Gastroesophageal sphincter (tissue), 4 donors: ENCODE data around the gene PITX1. TPM values are rescaled to one million over a fixed set of nuclear protein-coding genes. Genes with fewer than 3 reads are reported as not detected.

ENCODE experiments used
- ATAC-seq: fragments of 150-250 bp; one replicate; pipeline ENCODE4 v1.9.1; 2016; ENCODE audit warnings: mild to moderate bottlenecking, moderate library complexity
- H3K27ac ChIP-seq, 4 donors: fragments of 200-600 bp; sonication (generic) in 3 of 4; 1 replicate in 3 of 4; 2 replicates in 1 of 4; pipeline ENCODE4 v1.5.1; 2016 to 2019
- H3K27me3 ChIP-seq: fragments of 200-600 bp; sonication (generic); one replicate; pipeline ENCODE4 v1.5.1; 2019
- H3K36me3 ChIP-seq, 2 donors: fragments of 200-600 bp; sonication (generic); one replicate each; pipeline ENCODE4 v1.5.1; 2019; ENCODE audit warnings: control low read depth in 1 of 2
- H3K4me1 ChIP-seq, 3 donors: fragments of 200-600 bp; sonication (generic); 1 replicate in 2 of 3; 2 replicates in 1 of 3; pipeline ENCODE4 v1.5.1; 2016 to 2019; ENCODE audit warnings: control low read depth in 2 of 3
- H3K4me3 ChIP-seq, 2 donors: fragments of 200-600 bp; sonication (generic); one replicate each; pipeline ENCODE4 v1.5.1; 2019; ENCODE audit warnings: mild to moderate bottlenecking in 1 of 2, moderate library complexity in 1 of 2
- H3K9me3 ChIP-seq, 3 donors: fragments of 200-600 bp; sonication (generic); one replicate each; pipeline ENCODE4 v1.5.1; 2017 to 2019; ENCODE audit warnings: control low read depth in 2 of 3
- EP300 ChIP-seq: sonication (generic); formaldehyde crosslinking; IDR thresholded peaks from one replicate; pipeline ENCODE4 v1.6.1; 2017; ENCODE audit warnings: antibody characterized with exemption, mild to moderate bottlenecking
- POLR2A ChIP-seq, 2 donors: fragments of 450-650 bp; IDR thresholded peaks; one replicate each; pipeline ENCODE4 v1.6.1; 2017; ENCODE audit warnings: antibody characterized with exemption in 2 of 2, mild to moderate bottlenecking in 2 of 2, moderate library complexity in 1 of 2
- POLR2AphosphoS5 ChIP-seq: sonication (generic); formaldehyde crosslinking; IDR thresholded peaks from one replicate; pipeline ENCODE4 v1.6.1; 2017; ENCODE audit warnings: antibody characterized with exemption
- WGBS, 2 donors: methylation state at CpG; one replicate each; pipeline ENCODE4 v1.1.5; 2018; ENCODE audit warnings: low coverage in 1 of 2; 5-methylcytosine and 5-hydroxymethylcytosine counted together
- total RNA-seq, 4 donors: library from RNA; depleted of rRNA; stranded (reverse); fragments of >200 nt; gene quantifications; one replicate each; pipeline ENCODE4 v1.1.0, GENCODE V29; 2016
- TF ChIP-seq, protein P1 (sequence below), 4 experiments: fragments of 200-600 bp in 2 of 4; fragments of 450-650 bp in 2 of 4; sonication (generic) in 1 of 4; IDR thresholded peaks; one replicate each; pipeline ENCODE4 v1.5.1; 2017 to 2019; ENCODE audit warnings: antibody characterized with exemption in 4 of 4, mild to moderate bottlenecking in 2 of 4, moderate library complexity in 2 of 4

PITX1 gene
- total RNA-seq, 4 donors from 2014 or later, result 17.0 to 182 (median 79.6) TPM

DNA sequence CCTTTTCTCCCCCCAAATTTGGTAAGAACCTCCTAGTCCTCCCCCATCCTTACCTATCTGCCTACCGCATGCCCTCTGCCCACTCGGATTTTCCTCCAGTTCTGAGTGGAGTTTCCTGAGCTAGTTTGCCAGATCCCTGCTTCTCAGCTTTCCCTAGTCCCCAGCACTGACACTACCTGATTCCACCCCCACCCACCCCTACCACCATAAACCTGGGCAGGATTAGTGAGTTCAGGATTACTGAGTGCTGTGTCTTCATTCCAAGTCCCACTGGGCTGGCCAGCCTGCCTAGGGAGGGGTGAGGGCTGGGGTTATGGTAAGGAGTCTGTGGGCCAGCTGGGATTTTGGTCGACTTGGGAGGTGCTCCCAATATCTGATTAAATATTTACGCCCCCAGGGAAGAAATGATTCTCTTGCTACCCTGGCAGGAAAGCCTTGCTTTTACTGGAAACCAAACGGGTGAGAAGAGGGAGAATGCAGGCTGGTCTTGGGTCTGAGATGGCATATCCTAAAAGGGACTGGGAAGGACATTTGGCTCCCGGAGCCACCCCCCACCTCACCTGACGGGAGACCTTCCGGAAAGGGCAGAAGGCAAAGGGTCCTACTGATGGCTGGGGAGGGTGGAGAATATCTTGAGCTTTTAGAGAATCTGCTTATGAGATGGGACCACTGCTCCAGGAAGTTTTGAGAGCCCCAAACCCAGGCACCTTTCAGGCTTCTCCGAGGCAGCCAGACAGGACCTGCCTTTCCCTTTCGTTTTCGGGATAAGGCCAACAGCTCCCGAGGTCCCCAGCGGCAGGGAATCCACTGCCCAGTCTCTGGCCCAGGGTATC lies 3.7 kb downstream of the PITX1 start:
- TF ChIP-seq POLR2A (IDR thresholded peaks at IDR 0.05), result no peak
- no peak for TF ChIP-seq POLR2AphosphoS5
- TF ChIP-seq, protein P1, sequence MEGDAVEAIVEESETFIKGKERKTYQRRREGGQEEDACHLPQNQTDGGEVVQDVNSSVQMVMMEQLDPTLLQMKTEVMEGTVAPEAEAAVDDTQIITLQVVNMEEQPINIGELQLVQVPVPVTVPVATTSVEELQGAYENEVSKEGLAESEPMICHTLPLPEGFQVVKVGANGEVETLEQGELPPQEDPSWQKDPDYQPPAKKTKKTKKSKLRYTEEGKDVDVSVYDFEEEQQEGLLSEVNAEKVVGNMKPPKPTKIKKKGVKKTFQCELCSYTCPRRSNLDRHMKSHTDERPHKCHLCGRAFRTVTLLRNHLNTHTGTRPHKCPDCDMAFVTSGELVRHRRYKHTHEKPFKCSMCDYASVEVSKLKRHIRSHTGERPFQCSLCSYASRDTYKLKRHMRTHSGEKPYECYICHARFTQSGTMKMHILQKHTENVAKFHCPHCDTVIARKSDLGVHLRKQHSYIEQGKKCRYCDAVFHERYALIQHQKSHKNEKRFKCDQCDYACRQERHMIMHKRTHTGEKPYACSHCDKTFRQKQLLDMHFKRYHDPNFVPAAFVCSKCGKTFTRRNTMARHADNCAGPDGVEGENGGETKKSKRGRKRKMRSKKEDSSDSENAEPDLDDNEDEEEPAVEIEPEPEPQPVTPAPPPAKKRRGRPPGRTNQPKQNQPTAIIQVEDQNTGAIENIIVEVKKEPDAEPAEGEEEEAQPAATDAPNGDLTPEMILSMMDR (IDR thresholded peaks at IDR 0.05), result no peak
- no peak for TF ChIP-seq EP300
- Histone ChIP-seq H3K36me3 (peaks cover 0 to 14% of the 10 kb centered on the region in 2 donors), H3K27ac (peak overlapping the region; percentile 23 to 94 (median 72)), H3K4me1 (peaks cover 0 to 87% (median 30%) of the 10 kb centered on the region in 3 donors), H3K4me3 (peak overlapping the region; percentile 72 to 89), H3K27me3 (peaks cover 98% of the 10 kb centered on the region), H3K9me3 (no peaks in the 10 kb centered on the region)
- ATAC-seq, result no peak
- 12 to 33% methylated on average over 5 to 11 of the region's 13 CpGs for WGBS, 2 donors

DNA sequence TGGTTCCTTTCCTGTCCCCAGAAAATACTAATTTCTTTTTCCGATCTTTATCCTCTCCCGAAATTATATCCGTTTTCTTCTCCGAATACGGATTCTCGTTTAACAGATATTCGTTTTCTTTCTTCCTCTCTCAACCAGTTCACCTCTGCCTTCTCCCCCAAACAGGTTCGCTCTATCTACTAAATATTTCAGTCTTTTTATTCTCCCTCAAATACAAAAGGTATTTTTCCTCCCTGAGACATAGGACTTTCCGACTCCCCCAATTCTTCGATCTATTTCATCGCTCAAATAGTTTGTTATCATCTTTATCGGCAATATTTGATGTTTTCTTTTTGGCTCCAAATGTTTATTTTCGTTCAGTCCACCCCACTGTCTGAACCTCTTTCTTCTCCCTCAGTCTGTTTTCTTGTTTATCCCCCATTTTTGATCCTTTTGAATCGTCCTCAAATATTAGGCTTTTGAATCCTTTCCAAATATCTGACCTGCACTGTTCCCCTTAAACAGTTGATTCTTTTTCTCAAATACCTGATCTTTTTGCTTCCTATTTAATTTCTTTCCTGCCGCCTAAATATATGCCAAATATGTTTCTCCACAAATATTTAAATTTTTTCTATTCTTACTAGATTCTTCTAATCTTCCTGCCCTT lies 4.4 kb downstream of the PITX1 start:
- peaks cover 91% of the 10 kb centered on the region for H3K27me3 ChIP-seq
- no peak for ATAC-seq
- 10 to 58% methylated on average over 14 to 15 of the region's 15 CpGs for WGBS, 2 donors

DNA sequence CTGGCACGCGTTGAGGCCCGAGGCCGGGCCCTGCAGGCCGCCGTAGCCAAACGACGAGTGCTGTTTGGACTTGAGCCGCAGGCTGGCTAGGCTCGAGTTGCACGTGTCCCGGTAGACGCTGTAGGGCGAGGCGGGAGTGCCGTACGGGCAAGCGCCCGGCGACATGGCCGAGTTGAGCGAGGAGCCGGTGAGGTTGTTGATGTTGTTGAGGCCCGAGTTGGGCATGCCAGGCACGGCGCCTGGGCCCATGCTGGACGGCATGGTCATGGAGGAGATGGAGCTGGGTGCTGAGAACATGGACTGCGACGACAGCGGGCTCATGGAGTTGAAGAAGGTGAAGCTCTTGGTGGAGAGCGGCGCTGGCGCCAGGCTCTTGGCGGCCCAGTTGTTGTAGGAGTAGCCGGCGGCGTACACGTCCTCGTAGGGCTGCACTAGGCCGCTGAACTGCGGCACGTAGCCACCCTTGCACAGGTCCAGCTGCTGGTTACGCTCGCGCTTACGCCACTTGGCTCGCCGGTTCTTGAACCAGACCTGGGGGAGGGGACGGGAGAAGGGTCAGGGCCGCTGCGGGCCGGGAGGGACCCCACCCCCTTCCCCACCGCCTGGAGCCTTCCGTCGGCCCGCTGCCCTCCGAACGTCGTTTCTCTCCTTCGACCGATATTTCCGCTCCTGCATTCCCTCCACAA lies 5.1 kb downstream of the PITX1 start:
- Histone ChIP-seq H3K4me1 (peaks cover 0 to 73% (median 27%) of the 10 kb centered on the region in 3 donors), H3K9me3 (no peaks in the 10 kb centered on the region), H3K4me3 (peak overlapping the region in 1 of 2 donors; percentile 17), H3K27ac (peak overlapping the region in 2 of 4 donors; percentile 0 to 94), H3K36me3 (peaks cover 0 to 14% of the 10 kb centered on the region in 2 donors), H3K27me3 (peaks cover 84% of the 10 kb centered on the region)
- ATAC-seq, result no peak
- WGBS, 2 donors, result 25 to 40% methylated on average over 9 to 12 of the region's 62 CpGs
- TF ChIP-seq POLR2A (IDR thresholded peaks at IDR 0.05) (no peak), POLR2AphosphoS5 (peak; percentile 51)

More for the DNA sequence above, 4.4 kb downstream of the PITX1 start:
- TF ChIP-seq, protein P1 (IDR thresholded peaks at IDR 0.05), result no peak
- TF ChIP-seq EP300 (no peak), POLR2AphosphoS5 (no peak), POLR2A (IDR thresholded peaks at IDR 0.05) (no peak)
- Histone ChIP-seq H3K27ac (peak overlapping the region in 2 of 4 donors; percentile 64 to 94), H3K4me3 (peak overlapping the region in 1 of 2 donors; percentile 89), H3K36me3 (peaks cover 0 to 14% of the 10 kb centered on the region in 2 donors), H3K9me3 (no peaks in the 10 kb centered on the region), H3K4me1 (peaks cover 0 to 80% (median 30%) of the 10 kb centered on the region in 3 donors)

DNA sequence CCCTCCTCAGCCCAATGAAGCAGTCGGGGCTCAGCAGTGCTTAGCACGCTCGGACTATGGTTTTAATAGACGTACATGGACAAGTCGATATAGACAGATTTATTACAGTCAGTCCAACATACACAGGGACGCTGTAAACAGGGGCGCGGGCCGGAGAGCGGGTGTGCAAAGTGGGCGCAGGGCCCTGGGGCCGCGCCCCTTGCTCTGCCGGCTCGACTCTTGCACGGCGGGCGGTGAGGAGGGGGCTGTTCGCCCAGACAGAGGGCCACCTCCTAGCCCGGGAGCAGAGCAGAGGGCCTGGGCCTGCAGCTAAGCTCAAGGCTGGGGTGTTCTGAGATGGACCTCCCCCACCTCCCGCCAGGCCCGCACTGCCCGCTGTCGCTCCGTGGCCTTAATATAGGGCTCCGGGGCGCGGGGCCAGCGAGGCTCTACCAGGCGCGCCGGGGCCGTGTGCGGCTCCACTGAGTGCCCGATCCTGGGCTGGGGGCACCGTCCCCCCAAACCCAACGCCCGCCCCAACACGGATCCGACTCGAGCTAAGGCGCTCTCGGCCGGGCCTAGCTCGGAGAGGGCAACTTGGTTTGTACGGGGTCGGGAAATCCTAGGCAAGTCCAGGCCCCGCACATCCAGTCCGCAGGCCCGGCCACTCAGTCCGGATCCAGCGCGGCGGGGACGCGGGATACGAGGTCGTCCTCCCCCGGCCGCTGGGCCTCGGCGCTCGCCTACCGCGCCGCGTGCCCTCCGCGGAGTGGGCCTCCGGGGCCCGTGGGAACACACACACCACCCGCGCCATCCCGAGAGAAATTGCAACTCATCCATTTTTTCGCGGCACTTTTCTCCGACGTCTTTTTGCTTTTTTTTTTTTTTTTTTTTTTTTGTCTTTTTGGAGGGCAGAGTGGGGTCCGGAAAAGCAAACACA lies 6.1 kb downstream of the PITX1 start:
- Histone ChIP-seq H3K4me3 (peak overlapping the region in 1 of 2 donors; percentile 24), H3K4me1 (peaks cover 0 to 63% (median 19%) of the 10 kb centered on the region in 3 donors), H3K27me3 (peaks cover 75% of the 10 kb centered on the region), H3K9me3 (no peaks in the 10 kb centered on the region), H3K36me3 (peaks cover 0 to 14% of the 10 kb centered on the region in 2 donors), H3K27ac (peak overlapping the region in 2 of 4 donors; percentile 9 to 94)
- 48 to 60% methylated on average over 9 to 20 of the region's 79 CpGs for WGBS, 2 donors
- no peak for TF ChIP-seq EP300
- TF ChIP-seq POLR2AphosphoS5, result no peak
- TF ChIP-seq POLR2A (IDR thresholded peaks at IDR 0.05), result no peak
- TF ChIP-seq, protein P1 (IDR thresholded peaks at IDR 0.05), result no peak
- ATAC-seq, result no peak
